ENCODE measurements around the gene ZNF367. TPM values are rescaled to one million over a fixed set of nuclear protein-coding genes. Genes with fewer than 3 reads are reported as not detected.

Gene ZNF367
- total RNA-seq, 1 experiment from 2014 or later, result 10.1 TPM

DNA sequence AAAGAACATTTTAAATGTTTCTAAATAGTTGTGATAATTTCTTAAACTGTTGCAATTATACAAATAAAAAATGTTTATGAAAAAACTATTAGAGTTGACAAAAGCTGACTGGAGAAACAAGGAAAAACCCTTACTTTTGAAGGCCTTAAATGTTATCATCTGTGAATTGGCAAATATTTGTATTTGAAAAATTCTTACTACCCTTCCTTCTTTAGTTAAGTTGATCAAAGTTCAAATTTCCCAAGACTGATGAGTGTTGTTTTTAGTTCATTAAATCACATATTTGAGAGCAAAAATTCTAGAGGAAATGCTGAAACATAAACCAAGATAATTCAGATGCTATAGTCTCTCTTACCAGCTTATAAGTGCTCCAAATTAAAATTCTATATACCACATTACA is 32.0 kb downstream of the ZNF367 start:
- Histone ChIP-seq H2BK12ac (ENCODE audit: insufficient read length, low read depth, low read length) (no peak overlapping the region), H3K23ac (ENCODE audit: insufficient read length, low read depth, low read length) (no peak overlapping the region), H3K9ac (ENCODE audit: extremely low read depth, insufficient read length, low read length) (no peak overlapping the region), H3K23me2 (ENCODE audit: insufficient read length, low read depth, low read length, poor library complexity, severe bottlenecking) (peaks cover 7% of the 10 kb centered on the region), H2BK20ac (ENCODE audit: low read depth, low read length, poor library complexity, severe bottlenecking) (no peak overlapping the region), H3K27ac (ENCODE audit: insufficient read length, low read depth, low read length) (no peak overlapping the region), H4K5ac (ENCODE audit: insufficient read length, low read depth, low read length) (no peak overlapping the region), H2AFZ (ENCODE audit: low read length) (no peak overlapping the region), H3K4me1 (ENCODE audit: insufficient read depth, low read length) (no peaks in the 10 kb centered on the region; the same call in 1 of the 2 replicates), H3K18ac (ENCODE audit: insufficient read length, low read depth, low read length) (no peak overlapping the region), H3K4me2 (ENCODE audit: insufficient read depth, insufficient read length, low read length) (no peak overlapping the region), H3K9me3 (ENCODE audit: control insufficient read depth, low read depth, low read length) (no peaks in the 10 kb centered on the region), H3K79me1 (ENCODE audit: insufficient read depth, low read depth, low read length, poor library complexity, severe bottlenecking) (no peaks in the 10 kb centered on the region), H2BK5ac (ENCODE audit: insufficient read length, low read length) (no peak overlapping the region), H3T11ph (ENCODE audit: low read length) (no peak overlapping the region), H4K8ac (replicated peaks; ENCODE audit: insufficient read length, low read depth, low read length) (no peak overlapping the region), H3K56ac (ENCODE audit: insufficient read length, low read depth, low read length) (no peak overlapping the region), H3K79me2 (ENCODE audit: insufficient read depth, low read length) (no peaks in the 10 kb centered on the region), H3K27me3 (ENCODE audit: insufficient read depth, low read length) (no peaks in the 10 kb centered on the region), H2BK120ac (ENCODE audit: low read depth, low read length, poor library complexity, severe bottlenecking) (no peak overlapping the region), H3K14ac (ENCODE audit: insufficient read depth, low read length) (no peak overlapping the region), H3K4ac (ENCODE audit: low read depth, low read length) (no peak overlapping the region), H2BK15ac (ENCODE audit: low read depth, low read length) (no peak overlapping the region), H4K20me1 (ENCODE audit: control insufficient read depth, insufficient read depth, insufficient read length) (no peaks in the 10 kb centered on the region), H2AK5ac (ENCODE audit: insufficient read length, low read length) (no peak overlapping the region), H4K91ac (ENCODE audit: insufficient read length, low read depth, low read length) (no peak overlapping the region)
- no peak for DNase-seq
- Mint-ChIP-seq H3K4me3 (no peak overlapping the region), H3K27me3 (ENCODE audit: low read depth) (no peaks in the 10 kb centered on the region), H3K36me3 (ENCODE audit: insufficient read depth in 1 of 3, low read depth in 3 of 3) (peaks cover 9 to 38% (median 24%) of the 10 kb centered on the region in 3 experiments), H3K4me1 (peaks cover 10 to 19% of the 10 kb centered on the region in 2 experiments), H3K9me3 (no peaks in the 10 kb centered on the region), H3K27ac (no peak overlapping the region)
- TF ChIP-seq, protein P1, sequence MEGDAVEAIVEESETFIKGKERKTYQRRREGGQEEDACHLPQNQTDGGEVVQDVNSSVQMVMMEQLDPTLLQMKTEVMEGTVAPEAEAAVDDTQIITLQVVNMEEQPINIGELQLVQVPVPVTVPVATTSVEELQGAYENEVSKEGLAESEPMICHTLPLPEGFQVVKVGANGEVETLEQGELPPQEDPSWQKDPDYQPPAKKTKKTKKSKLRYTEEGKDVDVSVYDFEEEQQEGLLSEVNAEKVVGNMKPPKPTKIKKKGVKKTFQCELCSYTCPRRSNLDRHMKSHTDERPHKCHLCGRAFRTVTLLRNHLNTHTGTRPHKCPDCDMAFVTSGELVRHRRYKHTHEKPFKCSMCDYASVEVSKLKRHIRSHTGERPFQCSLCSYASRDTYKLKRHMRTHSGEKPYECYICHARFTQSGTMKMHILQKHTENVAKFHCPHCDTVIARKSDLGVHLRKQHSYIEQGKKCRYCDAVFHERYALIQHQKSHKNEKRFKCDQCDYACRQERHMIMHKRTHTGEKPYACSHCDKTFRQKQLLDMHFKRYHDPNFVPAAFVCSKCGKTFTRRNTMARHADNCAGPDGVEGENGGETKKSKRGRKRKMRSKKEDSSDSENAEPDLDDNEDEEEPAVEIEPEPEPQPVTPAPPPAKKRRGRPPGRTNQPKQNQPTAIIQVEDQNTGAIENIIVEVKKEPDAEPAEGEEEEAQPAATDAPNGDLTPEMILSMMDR (conservative IDR thresholded peaks at IDR 0.05), result no peak

All from H9 (cell line).